GM18505 (cell line): ENCODE results near the gene SLC12A3.
"Not testable (repeated sequence)": the region's sequence is repeated elsewhere in the genome, so short reads cannot be mapped to it uniquely, and the experiment has no call there.

Experiments
- ATAC-seq: cut with Tn5 transposase; IDR thresholded peaks from one replicate; pipeline ENCODE4 v1.9.1; 2021; ENCODE audit not compliant: unreplicated experiment
- POLR2A ChIP-seq: IDR thresholded peaks from 4 replicates; pipeline ENCODE4 v1.6.1; 2011; ENCODE audit warnings: borderline replicate concordance; ENCODE audit not compliant: insufficient read depth, insufficient read length; ENCODE audit errors: extremely low read depth

The SLC12A3 gene

GRCh38 chr16:56880176-56880575 lies 15.2 kb downstream of the SLC12A3 start:
- TF ChIP-seq POLR2A: no peak
- no peak for ATAC-seq

- TF ChIP-seq POLR2A: no peak
- no peak for ATAC-seq
Measured at GRCh38 chr16:56880685-56881084, 15.7 kb downstream of the SLC12A3 start.

- no peak for TF ChIP-seq POLR2A
Measured at GRCh38 chr16:56882077-56882800, 17.2 kb downstream of the SLC12A3 start.

GRCh38 chr16:56883586-56883985 lies 18.6 kb downstream of the SLC12A3 start:
- no peak for ATAC-seq
- TF ChIP-seq POLR2A: no peak

More at GRCh38 chr16:56882077-56882800, 17.2 kb downstream of the SLC12A3 start:
- no peak for ATAC-seq

- no peak for TF ChIP-seq POLR2A
- ATAC-seq: no peak
Measured at GRCh38 chr16:56884026-56884582, 19.1 kb downstream of the SLC12A3 start.

- not testable (repeated sequence) for ATAC-seq
Measured at GRCh38 chr16:56884929-56885328, 19.9 kb downstream of the SLC12A3 start.

- ATAC-seq: no peak
Measured at GRCh38 chr16:56885446-56886162, 20.6 kb downstream of the SLC12A3 start.

GRCh38 chr16:56886296-56886695 lies 21.3 kb downstream of the SLC12A3 start:
- no peak for TF ChIP-seq POLR2A
- no peak for ATAC-seq

More at GRCh38 chr16:56885446-56886162, 20.6 kb downstream of the SLC12A3 start:
- no peak for TF ChIP-seq POLR2A

- no peak for TF ChIP-seq POLR2A
- ATAC-seq: no peak
Measured at GRCh38 chr16:56886826-56887225, 21.8 kb downstream of the SLC12A3 start.

GRCh38 chr16:56888806-56889205 lies 23.8 kb downstream of the SLC12A3 start:
- peak; percentile 87 for ATAC-seq
- no peak for TF ChIP-seq POLR2A

- ATAC-seq: peak; percentile 24
- TF ChIP-seq POLR2A: no peak
Measured at GRCh38 chr16:56889206-56889605, 24.2 kb downstream of the SLC12A3 start.

GRCh38 chr16:56891685-56892084 lies 26.7 kb downstream of the SLC12A3 start:
- TF ChIP-seq POLR2A: no peak
- no peak for ATAC-seq

- TF ChIP-seq POLR2A: no peak
- no peak for ATAC-seq
Measured at GRCh38 chr16:56892705-56893104, 27.7 kb downstream of the SLC12A3 start.
